DND-41 (cell line): ENCODE measurements around the gene MDH1.

ENCODE experiments used
- EZH2 ChIP-seq: IDR thresholded peaks from 3 replicates; pipeline ENCODE4 v1.6.1; 2012; ENCODE audit warnings: borderline replicate concordance, low read depth, mild to moderate bottlenecking, moderate library complexity, low read length, inconsistent platforms; ENCODE audit not compliant: severe bottlenecking
- TF ChIP-seq, protein P1 (sequence below): IDR thresholded peaks from 2 replicates; pipeline ENCODE4 v1.5.1; 2012; ENCODE audit warnings: borderline replicate concordance, low read length, moderate library complexity, mild to moderate bottlenecking; ENCODE audit not compliant: poor library complexity, severe bottlenecking; ENCODE audit errors: extremely low read depth

DNA sequence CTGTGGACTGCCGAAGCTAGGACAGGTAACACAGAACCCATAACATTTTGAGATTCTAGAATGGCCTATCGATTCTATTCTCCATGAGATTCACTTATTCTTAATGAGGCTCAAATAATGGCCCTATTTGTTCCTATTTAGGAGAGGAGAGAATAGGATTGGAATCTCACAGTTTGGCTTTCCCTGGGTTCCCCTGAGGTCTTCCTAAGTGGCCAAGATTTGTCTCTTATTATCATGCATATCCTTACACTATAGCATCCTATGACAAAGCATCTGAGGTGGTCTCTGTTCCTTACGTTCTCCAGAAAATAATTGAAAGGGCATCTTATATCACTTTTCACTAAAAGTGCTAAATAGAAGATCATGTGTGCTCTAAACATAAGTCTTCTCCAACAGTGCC, 10.0 kb upstream of the MDH1 start:
- TF ChIP-seq, protein P1, sequence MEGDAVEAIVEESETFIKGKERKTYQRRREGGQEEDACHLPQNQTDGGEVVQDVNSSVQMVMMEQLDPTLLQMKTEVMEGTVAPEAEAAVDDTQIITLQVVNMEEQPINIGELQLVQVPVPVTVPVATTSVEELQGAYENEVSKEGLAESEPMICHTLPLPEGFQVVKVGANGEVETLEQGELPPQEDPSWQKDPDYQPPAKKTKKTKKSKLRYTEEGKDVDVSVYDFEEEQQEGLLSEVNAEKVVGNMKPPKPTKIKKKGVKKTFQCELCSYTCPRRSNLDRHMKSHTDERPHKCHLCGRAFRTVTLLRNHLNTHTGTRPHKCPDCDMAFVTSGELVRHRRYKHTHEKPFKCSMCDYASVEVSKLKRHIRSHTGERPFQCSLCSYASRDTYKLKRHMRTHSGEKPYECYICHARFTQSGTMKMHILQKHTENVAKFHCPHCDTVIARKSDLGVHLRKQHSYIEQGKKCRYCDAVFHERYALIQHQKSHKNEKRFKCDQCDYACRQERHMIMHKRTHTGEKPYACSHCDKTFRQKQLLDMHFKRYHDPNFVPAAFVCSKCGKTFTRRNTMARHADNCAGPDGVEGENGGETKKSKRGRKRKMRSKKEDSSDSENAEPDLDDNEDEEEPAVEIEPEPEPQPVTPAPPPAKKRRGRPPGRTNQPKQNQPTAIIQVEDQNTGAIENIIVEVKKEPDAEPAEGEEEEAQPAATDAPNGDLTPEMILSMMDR: no peak
- no peak for TF ChIP-seq EZH2
